HG03175 (cell line): Measurements from ENCODE around the gene CCDC9.
"Not testable (repeated sequence)": the region's sequence is repeated elsewhere in the genome, so short reads cannot be mapped to it uniquely, and the experiment has no call there.

ENCODE experiments used
- ATAC-seq: cut with Tn5 transposase; IDR thresholded peaks from one replicate; pipeline ENCODE4 v1.9.1; 2021; ENCODE audit warnings: mild to moderate bottlenecking, moderate library complexity; ENCODE audit not compliant: unreplicated experiment

The CCDC9 gene

GRCh38 chr19:47258895-47259555, 2.7 kb downstream of the CCDC9 start:
- ATAC-seq = no peak

DNA sequence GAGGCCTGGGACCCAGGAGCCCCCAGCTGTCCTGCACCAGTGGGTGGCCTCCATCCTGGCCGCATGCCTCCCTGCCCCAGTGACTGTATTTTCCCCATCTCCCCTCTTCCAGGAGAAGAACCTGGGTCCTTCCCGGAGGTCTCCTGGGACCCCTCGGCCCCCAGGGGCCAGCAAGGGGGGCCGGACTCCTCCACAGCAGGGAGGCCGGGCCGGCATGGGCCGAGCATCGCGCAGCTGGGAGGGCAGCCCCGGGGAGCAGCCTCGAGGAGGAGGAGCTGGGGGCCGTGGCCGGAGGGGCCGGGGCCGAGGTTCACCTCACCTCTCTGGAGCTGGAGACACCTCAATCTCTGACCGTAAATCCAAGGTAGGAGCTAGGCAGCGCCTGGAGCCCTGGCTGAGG, 4.2 kb downstream of the CCDC9 start:
- no peak for ATAC-seq

GRCh38 chr19:47261946-47262793, 5.8 kb downstream of the CCDC9 start:
- peak; percentile 75 for ATAC-seq

GRCh38 chr19:47264629-47265028, 8.3 kb downstream of the CCDC9 start:
- no peak for ATAC-seq

GRCh38 chr19:47266401-47266941, 10.1 kb downstream of the CCDC9 start:
- ATAC-seq = no peak

DNA sequence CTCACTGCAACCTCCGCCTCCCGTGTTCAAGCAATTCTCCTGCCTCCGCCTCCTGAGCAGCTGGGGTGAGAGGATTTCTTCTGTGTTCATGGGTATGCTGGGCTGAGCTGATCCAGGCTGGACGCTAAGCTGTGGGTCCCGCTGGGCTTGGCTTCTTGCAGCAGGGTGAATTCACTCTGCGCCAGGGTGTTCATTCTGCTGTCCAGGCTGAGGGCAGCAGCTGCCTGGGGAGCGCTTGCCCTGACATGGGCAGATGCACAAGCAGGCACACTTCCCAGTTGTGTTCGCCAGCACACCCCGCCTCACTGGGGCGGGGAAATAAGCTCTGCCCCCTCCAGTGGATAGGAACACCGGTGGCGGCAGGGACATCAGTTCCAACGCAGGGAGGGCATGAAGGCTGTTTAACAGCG, 11.0 kb downstream of the CCDC9 start:
- no peak for ATAC-seq

GRCh38 chr19:47268028-47268427, 11.7 kb downstream of the CCDC9 start:
- ATAC-seq = no peak

DNA sequence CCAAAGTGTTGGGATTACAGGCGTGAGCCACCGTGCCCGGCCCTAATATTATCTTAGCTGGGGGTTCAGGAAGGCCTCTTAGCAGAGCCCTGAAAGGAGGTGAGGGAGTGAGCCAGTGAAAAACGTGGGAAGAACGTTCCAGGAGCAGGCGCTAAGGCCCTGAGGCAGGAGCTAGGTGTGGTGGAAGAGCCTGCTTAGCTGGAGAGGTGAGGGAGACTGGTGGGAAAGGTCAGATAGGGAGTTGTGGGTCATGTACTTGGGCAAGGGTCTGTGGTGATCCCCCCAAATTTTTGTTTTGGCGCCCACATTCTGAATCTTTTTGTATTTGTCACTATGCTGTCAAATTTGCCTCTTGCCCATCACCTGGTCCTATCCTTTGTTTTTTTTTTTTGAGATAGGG, 13.3 kb downstream of the CCDC9 start:
- no peak for ATAC-seq

- no peak for ATAC-seq
Measured at GRCh38 chr19:47270408-47270807, 14.1 kb downstream of the CCDC9 start.

GRCh38 chr19:47271949-47272348, 15.6 kb downstream of the CCDC9 start:
- ATAC-seq = no peak

- ATAC-seq = no peak
Measured at GRCh38 chr19:47272448-47273312, 16.4 kb downstream of the CCDC9 start.

DNA sequence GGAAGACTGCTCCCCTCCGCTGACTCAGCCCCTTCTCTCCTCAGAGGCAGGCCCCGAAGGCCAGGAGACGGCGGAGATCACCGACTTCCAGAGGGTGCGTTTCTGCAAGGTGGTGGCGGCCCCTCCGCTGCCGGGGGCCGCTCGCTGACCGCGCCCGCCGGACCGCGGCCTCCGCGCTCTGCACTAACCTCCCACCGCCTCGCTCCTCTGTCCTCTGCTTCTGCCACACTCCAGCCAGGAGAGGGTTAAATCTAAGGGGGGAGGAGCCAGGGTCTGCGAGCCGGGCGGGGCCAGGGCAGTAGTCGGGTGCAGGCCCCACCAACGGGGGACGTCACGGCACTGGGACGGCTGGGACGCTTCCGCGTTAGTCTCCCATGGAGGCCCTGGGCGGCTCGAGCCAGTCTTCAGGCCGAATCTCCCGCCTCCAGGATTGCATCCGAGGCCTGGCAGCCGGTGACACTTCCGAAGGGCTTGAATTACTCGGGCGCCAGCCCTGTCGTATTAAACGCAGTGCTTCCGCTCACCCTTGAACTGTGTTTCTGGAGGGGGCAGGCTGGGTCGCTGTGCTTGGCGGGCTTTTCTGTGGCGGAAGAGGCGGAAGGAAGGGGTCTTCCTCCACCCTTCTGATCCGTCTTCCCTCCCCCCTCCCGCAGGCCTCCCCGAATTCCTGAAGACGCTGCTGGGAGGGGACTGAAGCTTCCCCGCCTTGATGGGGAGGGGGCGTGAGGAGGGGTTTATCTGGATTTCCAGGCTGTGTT, 17.2 kb downstream of the CCDC9 start:
- peak; percentile 60 for ATAC-seq

GRCh38 chr19:47274071-47274890, 18.0 kb downstream of the CCDC9 start, which contains the start of gene INAFM1:
Gene INAFM1 (plus strand): TSS chr19:47274885. CDS start chr19:47274920, 35 bp downstream.
- peak; percentile 62 for ATAC-seq

- no peak for ATAC-seq
Measured at GRCh38 chr19:47274891-47275761, 18.8 kb downstream of the CCDC9 start.

GRCh38 chr19:47275791-47276461, 19.6 kb downstream of the CCDC9 start:
- no peak for ATAC-seq

DNA sequence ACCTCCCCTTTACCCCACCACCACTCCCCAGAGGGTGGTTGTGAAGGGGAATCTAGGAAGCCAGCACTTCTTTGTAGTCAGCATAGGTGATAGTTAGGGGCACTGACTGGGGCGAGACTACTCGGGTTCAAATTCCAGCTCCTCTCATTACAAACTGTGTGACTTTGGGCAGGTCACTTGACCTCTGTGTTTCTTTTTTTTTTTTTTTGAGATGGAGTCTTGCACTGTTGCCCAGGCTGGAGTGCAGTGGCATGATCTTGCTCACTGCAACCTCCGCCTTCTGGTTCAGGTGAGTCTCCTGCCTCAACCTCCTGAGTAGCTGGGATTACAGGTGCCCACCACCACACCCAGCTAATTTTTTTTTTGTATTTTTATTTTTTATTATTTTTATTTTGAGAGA, 20.2 kb downstream of the CCDC9 start:
- ATAC-seq = not testable (repeated sequence)

DNA sequence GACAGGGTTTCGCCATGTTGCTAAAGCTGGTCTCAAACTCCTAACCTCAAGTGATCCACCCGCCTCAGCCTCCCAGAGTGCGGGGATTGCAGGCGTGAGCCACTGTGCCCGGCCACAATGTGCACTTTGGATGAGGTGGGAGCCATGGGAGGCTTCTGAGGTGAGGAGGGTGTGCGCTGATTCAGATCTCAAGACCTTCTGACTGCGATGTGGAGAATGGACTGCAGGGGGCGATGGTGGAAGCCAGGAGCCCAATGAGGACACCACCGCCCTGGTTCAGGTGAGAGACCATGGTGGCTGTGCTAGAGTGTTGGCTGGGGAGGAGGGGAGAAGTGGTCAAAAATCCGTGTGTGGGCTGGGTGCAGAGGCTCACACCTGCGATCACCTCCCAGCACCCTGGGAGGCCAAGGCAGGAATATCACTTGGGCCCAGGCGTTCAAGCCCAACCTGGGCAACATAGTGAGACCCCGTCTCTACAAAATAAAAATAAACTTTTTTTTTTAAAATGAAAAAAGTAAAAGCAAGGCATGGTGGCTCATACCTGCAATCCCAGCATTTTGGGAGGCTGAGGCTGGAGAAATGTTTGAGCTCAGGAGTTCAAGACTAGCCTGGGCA, 24.0 kb downstream of the CCDC9 start:
- no peak for ATAC-seq
